Osteoblast (primary cell): ENCODE results near the gene CLSTN2. TPM values are rescaled to one million over a fixed set of nuclear protein-coding genes. Genes with fewer than 3 reads are reported as not detected.

Experiments
- DNase-seq: peaks from one replicate; pipeline ENCODE4 v3.0.0; 2011; ENCODE audit warnings: low spot score, mixed read lengths; ENCODE audit not compliant: insufficient read length; ENCODE audit errors: missing footprints
- H2AFZ ChIP-seq: 2 replicates; pipeline ENCODE4 v1.6.0; 2011; ENCODE audit warnings: mild to moderate bottlenecking, low read length
- H3K27ac ChIP-seq: 2 replicates; pipeline ENCODE4 v1.5.1; 2011; ENCODE audit warnings: mild to moderate bottlenecking, low read depth, low read length, moderate library complexity
- H3K27me3 ChIP-seq: 2 replicates; pipeline ENCODE4 v1.6.0; 2012; ENCODE audit warnings: mild to moderate bottlenecking, control low read depth, inconsistent platforms, low read length, moderate library complexity; ENCODE audit not compliant: insufficient read depth
- H3K36me3 ChIP-seq: 2 replicates; pipeline ENCODE4 v1.5.1; 2011; ENCODE audit warnings: mild to moderate bottlenecking, low read length, control low read depth, moderate library complexity; ENCODE audit not compliant: insufficient read depth
- H3K4me1 ChIP-seq: 2 replicates; pipeline ENCODE4 v1.5.1; 2011; ENCODE audit warnings: mild to moderate bottlenecking, low read length, control low read depth, moderate library complexity; ENCODE audit not compliant: insufficient read depth
- H3K4me2 ChIP-seq: 2 replicates; pipeline ENCODE4 v1.6.0; 2011; ENCODE audit warnings: mild to moderate bottlenecking, low read length; ENCODE audit not compliant: insufficient read depth
- H3K4me3 ChIP-seq: fragments of 200-600 bp; sonication (generic); 3 replicates; pipeline ENCODE4 v1.5.1; 2012; ENCODE audit warnings: mild to moderate bottlenecking, low read length, inconsistent platforms; ENCODE audit not compliant: insufficient read depth
- H3K79me2 ChIP-seq: 2 replicates; pipeline ENCODE4 v1.6.0; 2012; ENCODE audit warnings: mild to moderate bottlenecking, low read length, control low read depth, inconsistent platforms; ENCODE audit not compliant: insufficient read depth
- H3K9me3 ChIP-seq: 2 replicates; pipeline ENCODE4 v1.5.1; 2011; ENCODE audit warnings: low read depth, low read length, control low read depth
- H4K20me1 ChIP-seq: 2 replicates; pipeline ENCODE4 v1.6.0; 2012; ENCODE audit warnings: mild to moderate bottlenecking, low read length, control low read depth; ENCODE audit not compliant: insufficient read depth
- CTCF ChIP-seq: IDR thresholded peaks from 2 replicates; pipeline ENCODE4 v1.5.1; 2011; ENCODE audit warnings: mild to moderate bottlenecking, low read depth, low read length, moderate library complexity; ENCODE audit errors: extremely low read depth
- total RNA-seq: library from RNA; depleted of rRNA; stranded (reverse); fragments of >200 nt; gene quantifications from 2 replicates; pipeline ENCODE4 v1.2.3, GENCODE V29; 2012

CLSTN2 gene
- total RNA-seq, 1 donor = under 0.01 TPM

DNA sequence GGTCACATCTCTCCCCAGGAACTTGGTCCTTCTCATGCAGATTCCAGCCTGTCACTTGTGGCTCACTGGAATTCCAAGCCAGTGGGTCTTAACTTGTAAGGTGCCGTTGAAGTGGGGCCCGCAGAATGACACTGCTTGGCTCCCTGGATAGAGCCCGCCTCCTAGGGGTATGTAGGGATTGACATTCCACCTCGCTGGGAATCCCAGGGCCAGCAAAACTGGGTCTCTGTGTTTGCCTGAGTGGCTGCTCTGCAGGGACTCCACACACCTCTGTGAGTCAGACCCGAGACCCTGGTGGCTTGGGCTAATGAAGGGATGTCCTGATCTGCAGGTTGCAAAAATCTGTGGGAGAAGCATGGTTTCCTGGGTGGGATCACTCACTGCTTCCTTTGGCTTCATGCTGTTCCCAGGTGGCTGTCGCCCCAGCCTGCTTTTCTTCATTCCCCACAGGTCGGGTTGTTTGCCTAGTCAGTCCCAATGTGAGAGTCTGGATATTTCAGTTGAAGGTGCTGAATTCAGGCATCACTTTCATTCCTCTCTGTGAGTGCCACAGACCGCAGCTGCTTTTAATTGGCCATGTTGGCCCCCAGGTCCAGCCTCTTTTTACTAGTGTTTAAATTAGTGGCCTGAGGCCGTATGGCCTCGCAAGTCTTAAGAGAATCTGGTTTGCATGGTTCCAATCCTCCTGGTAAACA lies 586.9 kb downstream of the CLSTN2 start:
- no peak overlapping the region for H2AFZ ChIP-seq
- TF ChIP-seq CTCF = no peak
- no peak overlapping the region for H3K4me3 ChIP-seq
- H3K4me1 ChIP-seq = no peaks in the 10 kb centered on the region
- H3K4me2 ChIP-seq = no peak overlapping the region
- no peaks in the 10 kb centered on the region for H4K20me1 ChIP-seq
- peaks cover 8% of the 10 kb centered on the region for H3K27me3 ChIP-seq
- H3K79me2 ChIP-seq = no peaks in the 10 kb centered on the region
- H3K27ac ChIP-seq = no peak overlapping the region
- no peaks in the 10 kb centered on the region for H3K36me3 ChIP-seq
- DNase-seq = no peak
- H3K9me3 ChIP-seq = no peaks in the 10 kb centered on the region

GRCh38 chr3:140522653-140523380 lies 587.8 kb downstream of the CLSTN2 start:
- H3K27ac ChIP-seq = no peak overlapping the region
- no peak overlapping the region for H2AFZ ChIP-seq
- no peaks in the 10 kb centered on the region for H3K36me3 ChIP-seq
- no peak for TF ChIP-seq CTCF
- no peaks in the 10 kb centered on the region for H4K20me1 ChIP-seq
- H3K4me3 ChIP-seq = no peak overlapping the region
- peak; percentile 15 for DNase-seq
- no peaks in the 10 kb centered on the region for H3K4me1 ChIP-seq
- peaks cover 8% of the 10 kb centered on the region for H3K27me3 ChIP-seq
- no peak overlapping the region for H3K4me2 ChIP-seq
- H3K9me3 ChIP-seq = no peaks in the 10 kb centered on the region
- no peaks in the 10 kb centered on the region for H3K79me2 ChIP-seq

DNA sequence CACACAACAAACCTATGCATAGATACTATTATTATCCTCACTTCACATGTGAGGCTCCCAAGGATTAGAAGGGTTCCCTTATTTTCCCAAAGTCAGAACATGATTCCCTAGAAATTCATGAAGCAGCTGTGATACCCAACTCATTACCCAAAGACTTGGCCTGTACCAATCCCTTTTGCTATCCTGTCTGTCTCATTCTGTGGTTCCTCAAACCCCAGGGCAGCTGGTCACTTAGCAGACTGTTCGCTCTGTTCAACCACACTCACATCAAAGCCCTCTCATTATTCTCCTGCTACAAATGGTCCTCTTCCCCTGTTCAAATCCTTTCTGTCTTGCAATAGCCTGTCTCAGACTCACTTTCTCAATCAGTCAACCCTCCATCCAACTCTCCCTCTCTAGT lies 588.6 kb downstream of the CLSTN2 start:
- H3K27ac ChIP-seq = no peak overlapping the region
- H4K20me1 ChIP-seq = no peaks in the 10 kb centered on the region

More for the DNA sequence above, 588.6 kb downstream of the CLSTN2 start:
- Histone ChIP-seq H3K4me1 (no peaks in the 10 kb centered on the region), H3K79me2 (no peaks in the 10 kb centered on the region), H3K36me3 (no peaks in the 10 kb centered on the region), H3K4me2 (no peak overlapping the region), H3K27me3 (peaks cover 8% of the 10 kb centered on the region), H3K9me3 (no peaks in the 10 kb centered on the region), H3K4me3 (no peak overlapping the region), H2AFZ (no peak overlapping the region)
- no peak for TF ChIP-seq CTCF
- no peak for DNase-seq
